HEK293 (cell line): ENCODE measurements around the gene ACTR1B.
A peak's percentile ranks its signal among the peaks of the same experiment; 100 is the strongest.

ENCODE experiments used
- CTCF ChIA-PET: fragments of 350-600 bp; formaldehyde crosslinking; extraction: SDS; loops from one replicate; lab custom pipeline; 2021; ENCODE audit warnings: antibody characterized with exemption; lab: Yijun Ruan, JAX
- POLR2A ChIA-PET: fragments of 300-600 bp; formaldehyde crosslinking; extraction: SDS; loops from one replicate; lab custom pipeline; 2020; ENCODE audit warnings: antibody characterized with exemption, inconsistent platforms; lab: Yijun Ruan, JAX
- H3K27ac ChIP-seq: fragments of 200-500 bp; sonication (Bioruptor generic); 2 replicates; pipeline ENCODE4 v1.5.1; 2014; ENCODE audit warnings: low read depth, low read length, control low read depth, inconsistent platforms; ENCODE audit errors: extremely low read depth
- H3K36me3 ChIP-seq, 2 experiments: fragments of 200-500 bp in 1 of 2; sonication (Bioruptor generic) in 1 of 2; 1 replicate in 1 of 2; 2 replicates in 1 of 2; pipeline ENCODE4 v1.5.1; 2014 to 2017; ENCODE audit warnings: inconsistent platforms in 2 of 2, low read length in 2 of 2; ENCODE audit not compliant: control insufficient read depth in 2 of 2, insufficient read depth in 1 of 2
- H3K4me1 ChIP-seq: fragments of 200-500 bp; sonication (Bioruptor generic); 2 replicates; pipeline ENCODE4 v1.5.1; 2014; ENCODE audit warnings: mild to moderate bottlenecking, low read length, inconsistent platforms; ENCODE audit not compliant: control insufficient read depth, insufficient read depth
- H3K4me3 ChIP-seq: 2 replicates; pipeline ENCODE4 v1.5.1; 2011; ENCODE audit warnings: low read depth, mild to moderate bottlenecking, control low read depth, low read length, moderate library complexity
- H3K9me3 ChIP-seq: fragments of 200-500 bp; sonication (Bioruptor generic); 2 replicates; pipeline ENCODE4 v1.5.1; 2014; ENCODE audit warnings: low read depth, low read length, inconsistent platforms; ENCODE audit not compliant: control insufficient read depth, insufficient read depth
- KLF1 ChIP-seq: fragments of 450-650 bp; formaldehyde crosslinking; IDR thresholded peaks from 2 replicates; pipeline ENCODE4 v1.5.1; 2016; ENCODE audit warnings: missing biosample characterization, missing genetic modification characterization
- MYNN ChIP-seq: fragments of 450-650 bp; formaldehyde crosslinking; IDR thresholded peaks from 2 replicates; pipeline ENCODE4 v1.5.1; 2016; ENCODE audit warnings: missing biosample characterization, missing genetic modification characterization, borderline replicate concordance
- MZF1 ChIP-seq: fragments of 450-650 bp; formaldehyde crosslinking; IDR thresholded peaks from 2 replicates; pipeline ENCODE4 v1.5.1; 2017; ENCODE audit warnings: missing biosample characterization, missing genetic modification characterization, borderline replicate concordance
- PRDM10 ChIP-seq: fragments of 450-650 bp; formaldehyde crosslinking; IDR thresholded peaks from 2 replicates; pipeline ENCODE4 v1.5.1; 2016; ENCODE audit warnings: missing biosample characterization, missing genetic modification characterization
- PRDM4 ChIP-seq: fragments of 450-650 bp; formaldehyde crosslinking; IDR thresholded peaks from 2 replicates; pipeline ENCODE4 v1.5.1; 2017; ENCODE audit warnings: missing biosample characterization, missing genetic modification characterization
- SCRT2 ChIP-seq: fragments of 450-650 bp; formaldehyde crosslinking; IDR thresholded peaks from 2 replicates; pipeline ENCODE4 v1.5.1; 2016; ENCODE audit warnings: missing biosample characterization, missing genetic modification characterization
- SP2 ChIP-seq: fragments of 450-650 bp; formaldehyde crosslinking; IDR thresholded peaks from 2 replicates; pipeline ENCODE4 v1.5.1; 2016; ENCODE audit warnings: missing biosample characterization, missing genetic modification characterization
- TCF7L2 ChIP-seq: IDR thresholded peaks from 2 replicates; pipeline ENCODE4 v1.6.1; 2011; ENCODE audit warnings: low read depth, mild to moderate bottlenecking, inconsistent platforms, low read length, moderate library complexity, borderline replicate concordance
- WT1 ChIP-seq: fragments of 450-650 bp; formaldehyde crosslinking; IDR thresholded peaks from 2 replicates; pipeline ENCODE4 v1.5.1; 2016; ENCODE audit warnings: missing biosample characterization, missing genetic modification characterization
- YY2 ChIP-seq: fragments of 450-650 bp; formaldehyde crosslinking; IDR thresholded peaks from 2 replicates; pipeline ENCODE4 v1.5.1; 2016; ENCODE audit warnings: missing biosample characterization, missing genetic modification characterization
- ZIC2 ChIP-seq: fragments of 450-650 bp; formaldehyde crosslinking; IDR thresholded peaks from 2 replicates; pipeline ENCODE4 v1.5.1; 2016; ENCODE audit warnings: missing biosample characterization, missing genetic modification characterization
- ZNF114 ChIP-seq: fragments of 450-650 bp; formaldehyde crosslinking; IDR thresholded peaks from 2 replicates; pipeline ENCODE4 v1.5.0; 2017; ENCODE audit warnings: missing biosample characterization, missing genetic modification characterization
- ZNF121 ChIP-seq: fragments of 450-650 bp; formaldehyde crosslinking; IDR thresholded peaks from 2 replicates; pipeline ENCODE4 v1.5.1; 2016; ENCODE audit warnings: missing biosample characterization, missing genetic modification characterization
- ZNF19 ChIP-seq: fragments of 450-650 bp; formaldehyde crosslinking; IDR thresholded peaks from 2 replicates; pipeline ENCODE4; 2016; ENCODE audit warnings: missing biosample characterization, missing genetic modification characterization, low read depth
- ZNF2 ChIP-seq: fragments of 450-650 bp; formaldehyde crosslinking; IDR thresholded peaks from 2 replicates; pipeline ENCODE4 v1.5.1; 2016; ENCODE audit warnings: missing biosample characterization, missing genetic modification characterization
- ZNF221 ChIP-seq: fragments of 450-650 bp; formaldehyde crosslinking; IDR thresholded peaks from 2 replicates; pipeline ENCODE4 v1.5.1; 2017; ENCODE audit warnings: missing biosample characterization, missing genetic modification characterization, borderline replicate concordance
- ZNF362 ChIP-seq: fragments of 450-650 bp; formaldehyde crosslinking; IDR thresholded peaks from 2 replicates; pipeline ENCODE4 v1.5.1; 2016; ENCODE audit warnings: missing biosample characterization, missing genetic modification characterization
- ZNF394 ChIP-seq: fragments of 450-650 bp; formaldehyde crosslinking; IDR thresholded peaks from 2 replicates; pipeline ENCODE4 v1.5.1; 2016; ENCODE audit warnings: missing biosample characterization, missing genetic modification characterization, mild to moderate bottlenecking, moderate library complexity, borderline replicate concordance
- ZNF530 ChIP-seq: fragments of 450-650 bp; formaldehyde crosslinking; IDR thresholded peaks from 2 replicates; pipeline ENCODE4 v1.5.1; 2016; ENCODE audit warnings: low read depth, missing biosample characterization, missing genetic modification characterization
- ZNF561 ChIP-seq: fragments of 450-650 bp; IDR thresholded peaks from 2 replicates; pipeline ENCODE4 v1.5.1; 2018; ENCODE audit warnings: missing biosample characterization, missing genetic modification characterization, borderline replicate concordance
- ZNF626 ChIP-seq: fragments of 450-650 bp; sonication (Bioruptor Pico); formaldehyde crosslinking; IDR thresholded peaks from 2 replicates; pipeline ENCODE4 v1.5.1; 2018; ENCODE audit warnings: missing biosample characterization, missing genetic modification characterization, inconsistent platforms
- ZNF645 ChIP-seq: fragments of 450-650 bp; formaldehyde crosslinking; IDR thresholded peaks from 2 replicates; pipeline ENCODE4; 2016; ENCODE audit warnings: missing biosample characterization, missing genetic modification characterization
- ZNF677 ChIP-seq: fragments of 450-650 bp; IDR thresholded peaks from 2 replicates; pipeline ENCODE4 v1.5.0; 2018; ENCODE audit warnings: missing biosample characterization, mild to moderate bottlenecking, missing genetic modification characterization, moderate library complexity
- ZNF692 ChIP-seq: fragments of 450-650 bp; formaldehyde crosslinking; IDR thresholded peaks from 2 replicates; pipeline ENCODE4 v1.5.1; 2016; ENCODE audit warnings: missing biosample characterization, missing genetic modification characterization
- ZNF707 ChIP-seq: fragments of 450-650 bp; formaldehyde crosslinking; IDR thresholded peaks from 2 replicates; pipeline ENCODE4 v1.5.1; 2016; ENCODE audit warnings: missing biosample characterization, missing genetic modification characterization
- ZNF768 ChIP-seq: fragments of 450-650 bp; formaldehyde crosslinking; IDR thresholded peaks from 2 replicates; pipeline ENCODE4 v1.5.1; 2018; ENCODE audit warnings: missing biosample characterization, mild to moderate bottlenecking, missing genetic modification characterization

The ACTR1B gene

GRCh38 chr2:97662386-97662894 is 1.4 kb downstream of the ACTR1B start:
- H3K27ac ChIP-seq = peak overlapping the region; percentile 95; the same call in 1 of the 2 replicates
- peak overlapping the region; percentile 65 for H3K4me3 ChIP-seq
- ChIA-PET CTCF (interaction anchor here (0.7 to 1.4 kb wide), 5 partner anchors 9 to 550 kb away, joined by 3 to 7 read pairs (median 5); partner anchors contain the start of gene ANKRD36), POLR2A (interaction anchor here (0.9 to 7.6 kb wide), 3 partner anchors 8 to 73 kb away, joined by 3 to 183 read pairs (median 4); partner anchors contain the start of gene COX5B)
- no peaks in the 10 kb centered on the region for H3K9me3 ChIP-seq
- peaks cover 0 to 37% of the 10 kb centered on the region in 2 experiments; a peak in 2 of 3 replicates for H3K36me3 ChIP-seq
- TF ChIP-seq WT1 = no peak
- TF ChIP-seq SCRT2 (tag by site-specific recombination) = peak; percentile 80
- TF ChIP-seq ZNF221 (tag by site-specific recombination) = no peak
- no peak for TF ChIP-seq ZNF394
- no peak for TF ChIP-seq ZNF19 (tag by site-specific recombination)
- no peak for TF ChIP-seq KLF1 (tag by site-specific recombination)
- TF ChIP-seq ZNF114 = no peak
- TF ChIP-seq ZIC2 = peak; percentile 93; the same call in 1 of the 2 replicates
- TF ChIP-seq SP2 (tag by site-specific recombination) = no peak
- 0 out of 2 replicates have a peak, but pooled peaks have one; percentile 43 for TF ChIP-seq TCF7L2
- TF ChIP-seq PRDM10 (tag by site-specific recombination) = no peak
- peak; percentile 65 for TF ChIP-seq PRDM4 (tag by site-specific recombination)
- TF ChIP-seq ZNF692 = peak; percentile 60; the same call in 1 of the 2 replicates
- no peak for TF ChIP-seq ZNF530 (tag by site-specific recombination)
- TF ChIP-seq ZNF707 (tag by site-specific recombination) = no peak
- H3K4me1 ChIP-seq = 0 out of 2 replicates have a peak, but pooled peaks cover 2% of the 10 kb centered on the region

- Histone ChIP-seq H3K27ac (no peak overlapping the region), H3K36me3 (peaks cover 0 to 42% of the 10 kb centered on the region in 2 experiments; a peak in 2 of 3 replicates), H3K9me3 (no peaks in the 10 kb centered on the region), H3K4me3 (no peak overlapping the region), H3K4me1 (0 out of 2 replicates have a peak, but pooled peaks cover 2% of the 10 kb centered on the region)
- ChIA-PET CTCF (interaction anchor here (0.7 to 1.4 kb wide), 4 partner anchors 8 to 549 kb away, joined by 3 to 7 read pairs (median 5); partner anchors contain the start of gene ANKRD36), POLR2A (interaction anchor here (0.9 to 7.6 kb wide), 2 partner anchors 13 to 73 kb away, joined by 3 to 183 read pairs; partner anchors contain the start of gene COX5B)
- TF ChIP-seq YY2 (no peak), ZNF768 (tag by site-specific recombination) (no peak), ZNF561 (tag by site-specific recombination) (no peak), MZF1 (tag by site-specific recombination) (no peak), ZNF2 (tag by site-specific recombination) (no peak), ZNF362 (tag by site-specific recombination) (no peak), ZNF677 (tag by site-specific recombination) (no peak), ZNF626 (no peak), ZNF121 (tag by site-specific recombination) (no peak), ZNF645 (tag by site-specific recombination) (no peak), MYNN (tag by site-specific recombination) (no peak)
Measured at GRCh38 chr2:97661927-97662326, 1.9 kb downstream of the ACTR1B start.
